C1 segment of cervical spinal cord (tissue), 14 donors: ENCODE data around the gene C2CD3.
"Not testable (repeated sequence)": the region's sequence is repeated elsewhere in the genome, so short reads cannot be mapped to it uniquely, and the experiment has no call there.

Source experiments
- DNase-seq, 14 donors: peaks; one replicate each; lab custom pipeline; 2025; lab: John Stamatoyannopoulos, UW

The C2CD3 gene

DNA sequence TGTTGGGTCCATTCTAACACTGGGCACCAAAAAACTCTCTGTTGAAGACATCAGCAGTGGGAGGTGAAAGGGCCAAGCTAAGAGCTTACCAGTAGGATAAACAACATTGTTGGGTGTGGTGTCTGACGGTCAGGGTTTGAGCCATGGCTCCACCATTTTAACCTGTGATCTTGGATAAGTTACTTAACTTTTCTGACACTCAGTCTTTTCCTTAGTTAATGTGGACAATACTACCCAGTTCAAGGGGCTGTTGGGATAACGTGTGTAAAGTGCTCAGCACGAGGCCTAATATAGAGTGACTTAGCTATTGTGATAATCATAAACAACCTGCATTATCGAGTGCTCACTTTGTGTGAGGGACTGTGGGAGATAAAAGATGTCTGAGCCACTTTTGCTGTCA lies 168.0 kb downstream of the C2CD3 start:
- no peak for DNase-seq

DNA sequence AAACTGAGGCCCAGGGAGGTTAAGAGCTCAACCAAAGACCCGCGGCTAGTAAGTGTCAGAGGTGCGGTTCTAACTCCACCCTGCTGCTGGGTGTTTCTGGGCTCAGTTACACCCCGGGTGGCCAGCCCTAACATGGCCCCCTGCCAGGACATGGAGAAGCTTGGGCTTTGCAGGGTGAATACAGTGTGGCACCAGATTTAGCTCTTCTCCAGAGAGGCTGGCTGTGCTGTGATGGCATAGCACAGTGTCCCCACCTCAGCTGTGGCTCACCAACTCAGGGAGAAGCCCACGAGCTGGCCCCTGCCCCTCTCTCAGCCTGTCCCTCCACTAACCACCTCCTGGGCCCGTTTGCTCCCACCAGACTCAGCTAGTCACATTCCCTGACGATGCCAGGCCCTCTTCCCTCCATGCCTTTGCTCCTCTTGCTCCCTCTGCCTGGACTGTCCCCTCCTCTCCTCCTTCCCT lies 168.9 kb downstream of the C2CD3 start:
- no peak for DNase-seq

DNA sequence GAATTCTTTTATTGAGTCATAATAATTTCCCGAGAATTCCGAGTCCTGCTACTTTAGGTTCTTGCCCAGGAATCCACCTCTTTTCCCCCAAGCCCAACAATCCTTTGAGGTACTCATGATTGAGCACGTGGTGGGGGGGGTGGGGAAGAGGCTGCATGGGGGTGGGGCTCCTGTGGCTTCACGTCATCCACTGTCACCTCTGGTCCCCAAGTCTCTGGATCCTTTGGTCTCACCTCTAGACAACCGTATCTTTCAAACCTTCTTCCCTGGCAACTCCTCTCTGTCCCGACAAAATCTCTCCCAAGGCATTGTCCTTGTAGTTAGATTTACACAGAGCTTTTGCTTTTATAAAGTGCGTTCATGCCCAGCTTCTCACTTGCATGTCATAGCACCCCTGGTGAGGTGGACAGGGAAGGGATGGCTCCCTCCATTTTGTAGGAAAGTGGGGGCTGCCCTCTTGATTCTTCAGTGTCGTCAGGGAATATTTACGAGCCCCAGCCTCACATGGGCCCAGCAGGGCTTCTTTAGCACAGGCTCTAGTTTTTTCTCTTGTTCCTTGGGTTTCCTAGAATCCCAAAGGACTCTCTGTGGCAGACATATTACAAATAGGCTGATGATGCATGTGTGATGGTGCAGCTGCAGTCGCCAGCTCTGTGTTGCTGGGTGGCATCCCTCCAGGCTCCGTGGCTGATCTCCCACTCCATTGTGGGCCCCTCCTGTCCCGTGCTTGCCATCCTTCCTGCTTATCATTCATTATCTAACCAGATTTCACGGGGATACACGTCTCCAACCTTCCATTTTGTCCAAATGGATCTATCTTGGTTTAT lies 170.3 kb downstream of the C2CD3 start:
- DNase-seq: no peak

DNA sequence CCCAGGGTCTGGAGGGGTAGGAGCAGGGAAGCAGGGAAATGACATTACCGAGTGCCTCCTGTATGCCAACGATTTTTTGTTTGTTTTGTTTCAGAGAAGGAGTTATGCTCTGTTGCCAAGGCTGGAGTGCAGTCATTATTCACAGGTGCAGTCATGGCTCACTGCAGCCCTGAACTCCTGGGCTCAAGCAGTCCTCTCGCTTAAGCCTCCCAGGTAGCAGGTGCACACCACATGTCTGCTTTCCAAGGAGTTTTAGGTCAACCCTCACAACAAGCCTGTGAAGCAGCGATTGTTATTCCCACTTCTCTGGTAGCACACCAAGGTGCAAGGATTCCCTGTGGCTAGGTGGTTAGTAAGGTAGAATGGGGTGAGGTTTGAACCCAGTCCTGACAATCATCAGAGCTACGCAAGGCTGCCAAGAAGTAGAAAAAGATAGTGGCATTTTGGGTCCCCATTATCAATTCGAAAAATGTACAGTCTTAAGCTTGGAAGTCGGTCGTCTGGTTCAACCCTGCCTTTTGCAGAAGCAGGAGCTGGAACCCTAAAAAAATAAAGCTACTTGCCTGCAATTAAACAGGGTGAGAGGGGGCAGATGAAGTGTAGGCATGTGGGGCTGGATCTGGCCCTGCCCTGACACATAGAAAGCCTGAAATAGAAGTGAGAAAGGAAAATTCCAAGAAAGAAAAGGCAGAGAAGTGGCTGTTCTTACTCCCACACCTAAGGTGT lies 171.1 kb downstream of the C2CD3 start:
- DNase-seq: no peak

DNA sequence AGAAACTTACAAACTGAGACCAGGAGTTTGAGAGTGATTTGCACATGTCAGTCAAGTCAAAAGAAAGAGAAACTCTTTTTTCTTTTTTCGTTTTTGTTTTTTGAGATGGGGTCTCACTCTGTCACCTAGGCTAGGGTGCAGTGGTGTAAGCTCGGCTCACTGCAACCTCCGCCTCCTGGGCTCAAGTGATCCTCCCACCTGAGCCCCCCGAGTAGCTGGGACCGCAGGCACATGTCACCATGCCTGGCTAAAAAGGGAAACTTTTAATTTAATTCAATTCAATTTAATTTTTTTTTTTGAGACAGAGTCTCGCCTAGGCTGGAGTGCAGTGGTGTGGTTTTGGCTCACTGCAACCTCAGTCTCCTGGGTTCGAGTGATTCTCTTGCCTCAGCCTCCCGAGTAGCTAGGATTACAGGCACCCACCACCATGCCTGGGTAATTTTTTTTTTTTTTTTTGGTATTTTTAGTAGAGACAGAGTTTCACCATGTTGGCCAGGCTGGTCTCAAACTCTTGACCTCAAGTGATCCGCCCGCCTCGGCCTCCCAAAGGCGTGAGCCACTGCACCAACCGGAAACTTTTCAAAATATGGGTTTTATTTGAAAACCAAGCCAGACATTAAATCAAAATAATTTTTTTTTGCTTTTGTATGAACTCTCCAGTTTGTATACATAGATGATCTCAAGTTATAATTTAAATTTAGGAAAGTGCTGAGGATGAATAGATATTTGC lies 171.8 kb downstream of the C2CD3 start:
- DNase-seq: no peak

DNA sequence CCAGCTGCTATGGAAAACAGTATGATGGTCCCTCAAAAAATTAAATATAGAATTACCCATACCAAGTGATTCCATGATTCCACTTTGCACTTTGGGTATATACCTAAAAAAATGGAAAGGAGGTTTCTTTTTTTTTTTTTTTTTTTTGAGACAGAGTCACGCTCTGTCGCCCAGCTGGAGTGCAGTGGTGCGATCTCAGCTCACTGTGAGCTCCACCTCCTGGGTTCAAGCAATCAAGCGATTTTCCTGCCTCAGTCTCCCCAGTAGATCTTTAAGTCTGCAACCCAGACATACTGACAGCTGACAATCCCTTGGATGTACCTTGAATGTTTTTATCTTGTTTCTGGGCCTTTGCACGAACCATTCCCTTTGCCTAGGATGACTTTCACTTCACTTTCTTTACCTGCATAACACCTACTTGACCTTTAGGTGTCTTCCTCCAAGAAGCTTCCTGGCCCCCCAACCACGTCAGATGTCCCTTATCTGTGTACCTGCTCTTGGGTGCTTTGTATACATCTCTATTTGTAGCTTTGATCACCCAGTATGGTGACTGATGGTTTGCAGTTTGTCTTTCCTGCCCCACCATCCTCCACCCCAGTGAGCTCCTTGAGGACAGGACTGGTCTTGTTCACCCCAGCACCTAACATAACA lies 173.6 kb downstream of the C2CD3 start:
- no peak for DNase-seq

DNA sequence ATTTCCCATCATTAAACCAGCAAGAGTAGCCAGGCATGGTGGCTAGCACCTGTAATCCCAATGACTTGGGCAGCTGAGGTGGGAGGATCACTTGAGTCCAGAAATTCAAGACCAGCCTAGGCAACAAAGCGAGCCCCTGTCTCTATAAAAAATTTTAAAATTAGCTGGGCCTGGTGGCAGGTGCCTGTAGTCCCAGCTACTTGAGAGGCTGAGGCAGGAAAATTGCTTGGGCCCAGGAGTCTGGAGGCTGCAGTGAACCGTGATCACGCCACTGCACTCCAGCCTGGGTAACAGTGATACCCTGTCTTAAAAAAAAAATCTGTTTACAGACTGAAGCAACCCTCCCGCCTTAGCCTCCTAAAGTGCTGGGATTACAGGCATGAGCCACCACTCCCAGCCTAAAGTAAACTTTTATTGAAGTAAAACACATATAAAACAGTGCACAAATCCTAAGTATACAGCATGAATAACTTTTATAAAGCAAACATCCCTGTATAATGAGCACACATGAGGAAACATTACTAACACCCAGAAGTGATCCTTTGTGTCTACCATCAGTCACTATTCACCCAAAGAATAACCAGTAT lies 174.5 kb downstream of the C2CD3 start:
- DNase-seq: no peak

DNA sequence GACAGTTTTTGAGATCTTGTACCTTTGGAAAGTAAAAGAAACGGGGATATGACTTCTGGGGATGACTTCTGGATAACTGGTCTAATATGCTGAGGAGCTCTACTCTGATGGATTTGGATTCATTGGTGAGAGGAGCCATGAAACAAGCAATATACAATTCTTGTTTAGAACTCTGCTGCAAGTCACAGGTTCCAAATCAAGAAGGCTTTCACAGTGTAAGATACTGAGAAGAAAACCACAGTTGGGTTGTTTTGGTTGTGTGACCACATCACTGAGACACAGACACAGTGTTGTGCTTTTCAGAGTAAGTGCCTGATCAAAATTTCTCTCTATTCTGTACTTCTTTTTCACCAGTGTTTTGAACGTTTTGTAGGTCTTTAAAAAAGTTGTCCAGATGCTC lies 175.1 kb downstream of the C2CD3 start:
- no peak for DNase-seq

DNA sequence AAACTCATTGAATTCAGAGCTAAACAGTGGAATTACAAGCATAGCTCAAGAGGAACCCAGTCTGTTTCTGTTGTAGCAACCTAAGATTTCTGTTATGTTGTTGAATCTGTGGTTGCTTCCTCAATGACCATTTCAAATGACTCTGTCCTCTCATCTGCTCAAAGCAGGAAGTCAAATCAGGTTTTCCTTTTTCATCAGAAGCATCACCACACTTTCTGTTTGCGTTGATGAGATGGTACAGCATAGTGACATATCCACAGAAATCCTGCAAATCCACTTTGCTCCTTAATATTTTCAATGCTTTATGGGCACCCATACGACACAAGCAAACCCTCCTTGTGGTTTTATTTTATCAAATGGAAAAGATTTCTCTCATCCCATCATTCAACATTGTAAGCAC lies 175.6 kb downstream of the C2CD3 start:
- no peak for DNase-seq

DNA sequence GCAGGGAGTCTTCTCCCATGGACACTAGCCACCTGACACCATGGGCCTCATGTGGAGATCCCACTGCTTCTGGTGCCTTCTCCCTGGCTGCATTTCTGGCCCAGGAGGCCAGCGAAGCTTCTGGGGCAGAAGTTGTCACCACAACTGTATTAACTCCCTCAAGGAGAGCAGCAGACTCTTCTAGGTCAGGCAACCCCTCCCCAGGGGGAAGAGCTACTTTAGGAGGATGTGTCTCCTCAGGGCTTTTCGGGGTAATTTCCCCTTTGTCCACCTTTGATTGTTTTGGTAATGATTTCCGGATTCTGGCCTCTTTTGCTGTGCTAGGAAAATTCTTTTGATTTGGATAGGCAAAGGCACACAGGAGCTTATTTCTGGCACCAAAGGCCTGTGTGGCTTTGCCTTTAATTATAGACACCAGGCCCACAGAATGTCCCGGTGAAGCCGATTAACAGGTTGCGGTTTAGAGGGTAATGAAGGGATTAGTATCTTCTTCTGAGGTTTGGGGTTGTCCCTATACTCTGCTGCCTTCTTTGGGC lies 179.3 kb downstream of the C2CD3 start:
- no peak for DNase-seq

DNA sequence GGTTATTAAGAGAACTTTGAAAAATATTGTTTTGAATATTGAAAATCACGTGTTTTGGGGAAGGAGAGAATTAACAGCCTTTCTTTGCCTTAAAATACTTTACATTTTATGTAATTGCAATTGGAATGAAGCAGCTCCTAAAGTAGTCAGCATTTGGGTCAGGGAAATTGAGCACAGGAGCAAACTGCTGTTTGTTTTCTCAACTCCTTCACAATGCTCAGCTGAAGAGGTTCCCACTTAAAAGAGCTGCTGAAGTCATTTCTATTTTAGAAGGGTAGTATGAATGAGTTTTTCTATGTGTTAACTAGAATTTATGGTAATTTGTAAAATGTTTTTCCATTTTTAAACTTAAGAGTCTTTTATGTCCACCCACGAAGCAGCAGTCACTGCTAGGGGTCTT lies 180.1 kb downstream of the C2CD3 start:
- no peak for DNase-seq

DNA sequence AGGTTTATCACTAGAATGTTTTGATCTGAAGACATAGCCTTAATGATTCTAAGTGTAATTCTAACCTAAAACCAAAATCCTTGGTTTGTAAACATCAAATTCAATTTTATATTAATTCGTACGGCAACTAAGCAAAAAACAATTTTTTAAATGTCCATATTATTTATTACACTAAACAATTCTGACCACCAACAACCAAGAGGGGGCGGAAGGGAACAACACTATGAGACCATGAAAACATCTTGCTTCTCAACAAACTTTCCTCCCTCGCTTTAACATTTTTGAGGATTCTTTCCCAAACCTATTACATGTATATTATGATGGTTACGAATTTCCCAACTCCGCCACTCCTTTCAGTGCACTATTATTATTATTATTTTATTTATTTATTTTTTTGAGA lies 181.6 kb downstream of the C2CD3 start:
- no peak for DNase-seq

DNA sequence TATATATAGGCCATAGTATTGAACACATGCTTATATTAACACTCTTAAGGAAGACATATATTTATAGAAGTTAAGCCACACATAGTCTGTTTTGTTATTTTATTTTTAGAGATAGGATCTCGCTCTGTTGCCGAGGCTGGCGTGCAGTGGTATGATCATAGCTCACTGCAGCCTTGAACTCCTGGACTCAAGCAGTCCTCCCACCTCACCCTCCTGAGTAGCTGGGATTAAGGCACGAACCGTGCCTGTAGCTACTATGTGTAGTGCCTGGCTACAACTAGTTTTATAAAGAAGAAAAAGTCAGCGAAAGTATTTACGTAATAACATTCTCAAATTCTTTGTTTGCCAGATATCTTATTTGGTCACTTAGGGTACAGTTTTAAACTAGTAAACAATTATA lies 182.6 kb downstream of the C2CD3 start:
- DNase-seq: no peak

DNA sequence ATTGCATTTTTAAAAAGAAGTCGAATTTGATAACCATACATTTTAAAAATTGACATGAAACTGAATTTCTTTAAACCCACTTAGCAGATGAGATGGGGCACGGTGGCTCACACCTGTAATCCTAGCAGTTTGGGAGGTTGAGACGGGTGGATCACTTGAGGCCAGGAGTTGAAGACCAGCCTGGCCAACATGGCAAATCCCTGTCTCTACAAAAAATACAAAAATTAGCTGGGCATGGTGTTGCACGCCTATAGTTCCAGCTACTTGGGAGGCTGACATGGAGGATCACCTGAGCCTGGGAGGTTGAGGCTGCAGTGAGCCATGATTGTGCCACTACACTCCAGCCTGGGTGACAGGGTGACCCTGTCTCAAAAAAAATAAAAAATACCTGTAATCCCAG lies 185.1 kb downstream of the C2CD3 start:
- DNase-seq: not testable (repeated sequence)

DNA sequence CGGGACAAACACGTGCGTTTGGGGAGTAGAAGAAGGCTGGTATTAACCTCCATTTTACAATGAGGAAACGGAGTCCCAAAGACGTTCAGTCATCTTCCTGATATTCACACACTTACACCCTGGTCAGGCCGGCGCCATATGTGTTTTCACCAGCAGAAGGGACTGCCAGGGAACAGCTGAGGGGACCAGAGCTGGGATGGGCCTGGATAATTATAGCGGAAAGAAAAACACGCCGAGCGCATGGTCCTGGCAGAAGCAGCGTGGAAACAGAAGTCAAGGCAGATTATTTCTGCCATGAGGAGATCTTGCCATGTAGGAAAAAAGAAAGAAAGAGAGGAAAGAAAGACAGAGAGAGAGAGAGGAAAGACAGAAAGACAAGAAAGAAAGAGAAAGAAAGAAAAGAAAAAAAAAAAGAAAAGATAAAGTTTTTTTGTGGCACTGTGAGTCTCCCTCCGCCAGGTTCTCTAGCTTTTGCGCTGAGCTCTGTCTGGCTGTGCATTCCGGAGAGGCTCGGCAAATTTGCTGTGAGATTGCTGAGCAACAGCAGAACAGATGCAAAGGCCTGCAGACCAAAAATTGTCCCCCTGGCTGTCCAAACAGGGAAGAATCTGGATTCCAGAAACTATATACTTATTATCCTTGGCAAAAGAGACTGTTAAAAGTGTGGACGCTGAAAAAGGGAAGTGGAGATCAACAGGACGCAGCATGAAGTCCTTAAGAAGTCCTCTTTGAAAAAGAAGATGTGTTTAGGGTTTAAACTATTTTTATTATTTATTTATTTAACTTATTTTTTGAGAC lies 186.9 kb downstream of the C2CD3 start:
- peak in 1 of 14 donors; percentile 9 for DNase-seq

DNA sequence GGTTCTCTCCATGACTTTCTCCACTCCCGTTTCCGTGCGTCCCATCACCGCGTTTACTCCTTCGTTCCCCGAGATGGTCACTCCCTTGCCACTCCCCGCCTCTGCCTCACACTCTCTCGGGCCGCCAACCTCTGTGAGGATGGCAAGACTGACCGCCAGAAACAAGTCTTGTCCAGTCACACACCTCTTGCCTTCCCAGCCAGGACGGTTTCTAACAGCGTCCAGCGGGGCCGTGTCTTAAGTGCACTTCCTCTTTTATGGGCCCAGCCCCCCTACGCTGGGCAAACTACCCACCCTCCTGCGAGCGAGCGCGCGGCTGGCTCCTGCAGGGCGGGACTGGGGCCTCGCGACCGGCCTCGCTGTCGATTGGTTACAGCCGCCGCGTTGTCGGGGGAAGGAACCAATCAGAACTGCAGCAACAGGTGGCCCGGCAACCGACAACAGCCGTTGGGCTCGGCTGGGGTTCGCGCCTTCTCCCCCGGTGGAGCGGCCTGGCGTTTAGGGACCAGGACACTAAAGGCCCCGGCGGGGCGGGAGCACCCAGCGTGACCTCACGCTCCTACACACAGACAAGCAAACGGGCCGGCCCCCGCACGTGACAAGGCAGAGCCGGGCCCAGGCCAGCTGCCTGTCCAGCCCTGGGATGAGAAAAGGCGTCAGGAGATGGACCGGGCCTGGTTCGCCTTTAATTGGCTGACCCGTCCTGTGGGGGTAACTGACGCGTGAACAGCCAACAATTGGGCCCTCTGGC lies 187.6 kb downstream of the C2CD3 start:
- DNase-seq: peak in 13 of 14 donors; percentile 55 to 96 (median 89)

DNA sequence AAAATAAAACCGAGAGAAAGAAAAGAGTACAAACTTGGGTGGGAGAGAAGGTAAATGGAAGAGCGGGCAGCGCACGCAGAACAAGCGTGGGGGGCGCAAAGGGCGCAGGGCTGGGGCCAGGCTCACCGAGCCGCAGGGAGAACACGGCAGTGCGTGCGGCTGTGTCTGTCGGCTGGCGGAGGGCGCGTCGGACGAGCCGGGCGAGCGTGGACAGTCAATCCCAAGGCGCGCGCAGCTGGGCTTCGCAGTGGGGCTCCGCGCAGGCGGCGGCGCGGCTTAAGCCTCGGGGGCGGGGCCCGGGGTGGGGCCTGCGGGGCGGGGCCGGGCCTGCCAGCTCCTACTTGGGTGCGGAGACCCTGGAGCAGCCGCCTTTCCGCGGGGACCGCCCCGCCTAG lies 188.2 kb downstream of the C2CD3 start, which contains the start of gene UCP2:
TSS of gene UCP2 (minus strand) at position 249 of the 395 bp plus-strand sequence. CDS start 4,465 bp downstream, outside the sequence.
- DNase-seq: peak in 9 of 14 donors; percentile 69 to 88 (median 83)

DNA sequence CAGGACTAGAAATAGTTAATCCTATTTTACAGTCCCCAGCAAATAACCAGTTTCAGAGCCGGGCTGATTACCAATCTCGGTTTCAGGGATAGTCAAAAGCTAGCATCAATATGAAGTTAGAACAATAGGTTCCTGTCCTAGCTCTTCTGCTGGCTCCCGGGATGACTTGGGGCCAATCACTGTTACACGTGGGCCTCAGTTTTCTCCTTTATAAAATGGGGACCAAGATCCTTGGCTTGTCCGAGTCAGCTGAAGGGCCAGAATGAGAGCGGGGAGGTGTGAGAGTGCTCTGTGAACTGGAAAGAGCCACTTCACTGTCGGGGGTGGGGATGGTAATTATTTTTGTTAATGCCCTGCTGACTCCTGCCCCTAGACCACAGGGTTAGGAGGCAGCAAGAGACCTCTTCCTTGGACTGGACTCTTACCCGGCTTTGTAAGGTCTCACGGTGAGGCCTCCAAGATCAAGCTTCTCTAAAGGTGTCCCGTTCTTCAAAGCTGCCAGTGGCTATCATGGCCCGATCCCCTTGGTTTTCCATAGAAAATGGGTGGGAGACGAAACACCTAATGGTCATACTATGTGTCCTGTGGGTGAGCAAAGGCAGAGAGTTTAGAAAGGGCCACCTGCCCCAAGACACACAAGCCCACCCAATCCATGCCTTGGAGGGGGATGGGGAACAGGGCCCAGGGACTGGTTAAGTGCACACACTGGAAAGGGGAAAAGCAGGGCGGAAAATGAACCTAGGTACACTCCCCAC lies 189.6 kb downstream of the C2CD3 start:
- no peak for DNase-seq
